ENCODE results near the gene CARMIL3.
"Not testable (repeated sequence)": the region's sequence is repeated elsewhere in the genome, so short reads cannot be mapped to it uniquely, and the experiment has no call there.

Gene CARMIL3

DNA sequence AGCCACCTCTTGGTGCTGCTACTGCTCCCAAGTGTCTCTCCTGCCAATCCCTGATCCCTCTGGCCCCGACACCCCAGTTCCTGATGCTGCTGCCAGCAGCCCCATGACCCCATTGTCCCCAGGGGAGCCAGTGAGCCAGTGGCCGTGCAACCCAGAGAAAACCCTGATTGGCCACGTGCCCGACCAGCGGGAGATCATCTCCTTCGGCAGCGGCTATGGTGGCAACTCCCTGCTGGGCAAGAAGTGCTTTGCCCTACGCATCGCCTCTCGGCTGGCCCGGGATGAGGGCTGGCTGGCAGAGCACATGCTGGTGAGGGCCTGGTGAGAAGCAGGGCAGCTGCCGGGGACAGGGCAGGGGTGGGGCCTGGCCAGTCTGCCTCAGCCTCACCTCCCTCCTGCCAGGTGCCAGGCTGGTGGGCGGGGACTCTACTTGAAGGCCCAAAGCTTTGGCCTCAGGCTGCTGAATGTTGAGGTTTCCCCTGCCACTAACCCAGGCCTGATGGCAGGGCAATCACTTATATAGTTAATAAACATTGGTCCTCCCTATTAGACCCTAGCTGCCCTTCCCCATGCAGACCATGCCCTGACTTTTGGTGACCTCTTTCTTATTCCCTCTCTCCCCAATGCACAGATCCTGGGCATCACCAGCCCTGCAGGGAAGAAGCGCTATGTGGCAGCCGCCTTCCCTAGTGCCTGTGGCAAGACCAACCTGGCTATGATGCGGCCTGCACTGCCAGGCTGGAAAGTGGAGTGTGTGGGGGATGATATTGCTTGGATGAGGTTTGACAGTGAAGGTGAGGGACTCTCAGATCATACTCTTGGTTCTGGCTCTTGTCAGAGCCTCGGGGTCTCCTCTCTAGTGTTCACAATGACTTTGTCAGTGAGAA lies 47.4 kb downstream of the CARMIL3 start:
- no peak for DNase-seq

DNA sequence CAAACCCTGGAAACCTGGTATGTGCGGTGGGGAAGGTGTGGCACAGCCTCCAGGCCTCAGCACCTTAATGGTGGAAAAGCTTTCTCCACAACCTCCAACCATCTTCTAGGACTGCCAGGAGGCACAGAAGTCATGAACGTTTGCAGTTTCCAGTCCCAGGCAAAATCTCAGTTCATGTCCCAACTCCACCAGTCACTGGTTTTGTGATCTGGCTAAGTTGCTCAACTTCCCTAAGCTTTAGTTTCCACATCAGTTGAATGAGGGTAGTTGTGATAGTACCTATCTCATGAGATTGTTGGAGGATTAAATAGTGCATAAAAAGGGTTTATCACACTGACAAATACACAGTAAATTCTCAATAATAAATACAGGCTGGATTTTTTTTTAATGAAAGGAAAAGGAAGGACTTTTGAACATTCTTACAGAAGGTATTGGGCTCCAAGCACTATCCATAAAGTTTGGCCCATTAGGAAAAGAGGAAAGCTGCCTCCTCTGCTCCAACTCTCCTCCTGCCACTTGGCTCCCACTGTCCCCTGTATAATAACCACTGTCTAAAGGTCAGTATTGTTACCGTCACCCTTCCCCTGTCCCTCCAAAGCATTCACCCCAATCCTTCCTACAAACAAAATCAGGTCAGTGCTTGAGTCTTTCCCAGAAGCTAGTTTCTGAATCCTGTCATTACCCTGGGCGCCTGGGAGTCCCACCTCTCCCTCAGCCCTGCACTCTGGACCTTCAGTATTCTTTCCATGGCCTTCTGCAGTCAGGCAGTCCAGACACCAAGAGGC lies 48.6 kb downstream of the CARMIL3 start:
- no peak for DNase-seq

DNA sequence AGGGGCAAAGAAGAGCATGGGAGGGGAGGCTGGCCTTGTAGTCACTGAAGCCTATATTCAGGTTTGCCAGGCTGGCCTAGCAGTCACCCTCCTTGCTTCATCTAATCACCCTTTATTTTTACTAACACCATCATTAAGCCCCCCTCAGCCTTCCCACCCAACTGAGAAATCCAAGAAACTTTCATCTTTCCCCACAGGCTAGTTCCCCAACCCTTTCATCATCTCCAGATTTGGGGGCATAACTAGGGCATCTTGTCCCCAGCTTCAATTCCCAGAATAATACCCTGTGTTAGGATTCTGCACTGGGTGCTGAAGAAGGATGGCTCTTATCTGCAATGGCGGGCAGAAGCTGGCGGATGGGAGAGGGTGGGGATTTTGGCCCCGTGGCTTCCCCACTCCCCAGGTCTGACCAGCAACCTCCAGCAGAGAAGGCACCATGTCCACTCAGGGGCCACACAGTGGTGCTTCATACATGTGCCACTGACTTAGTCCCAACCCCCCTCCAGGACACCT lies 49.2 kb downstream of the CARMIL3 start:
- no peak for DNase-seq

GRCh38 chr14:24102357-24103048 lies 50.7 kb downstream of the CARMIL3 start:
- no peak for DNase-seq

- DNase-seq, result no peak
Observed at GRCh38 chr14:24103451-24103850, 51.6 kb downstream of the CARMIL3 start.

DNA sequence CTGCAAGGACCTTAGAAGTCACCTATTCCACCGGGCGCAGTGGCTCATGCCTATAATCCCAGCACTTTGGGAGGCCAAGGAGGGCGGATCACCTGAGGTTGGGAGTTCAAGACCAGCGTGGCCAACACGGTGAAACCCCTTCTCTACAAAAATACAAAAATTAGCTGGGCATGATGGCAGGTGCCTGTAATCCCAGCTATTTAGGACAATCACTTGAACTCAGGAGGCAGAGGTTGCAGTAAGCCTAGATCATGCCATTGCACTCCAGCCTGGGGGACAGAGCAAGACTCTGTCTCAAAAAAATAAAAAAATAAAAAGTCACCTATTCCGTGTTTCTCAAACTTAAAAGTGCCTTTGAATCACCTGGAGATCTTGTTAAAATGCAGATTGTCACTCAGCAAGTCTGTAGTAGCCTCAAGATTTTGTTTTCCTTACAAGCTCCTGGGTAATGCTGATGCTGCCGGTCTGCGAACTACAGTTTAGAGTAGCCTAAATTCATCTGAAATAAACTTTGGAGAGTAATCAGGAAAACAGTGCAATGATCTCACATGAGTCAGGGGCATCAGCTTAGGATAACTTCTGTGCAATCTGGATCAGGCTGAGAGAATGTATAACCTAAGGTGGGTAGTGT lies 53.9 kb downstream of the CARMIL3 start:
- not testable (repeated sequence) for DNase-seq

- DNase-seq, result no peak
Observed at GRCh38 chr14:24106672-24107271, 55.0 kb downstream of the CARMIL3 start.

DNA sequence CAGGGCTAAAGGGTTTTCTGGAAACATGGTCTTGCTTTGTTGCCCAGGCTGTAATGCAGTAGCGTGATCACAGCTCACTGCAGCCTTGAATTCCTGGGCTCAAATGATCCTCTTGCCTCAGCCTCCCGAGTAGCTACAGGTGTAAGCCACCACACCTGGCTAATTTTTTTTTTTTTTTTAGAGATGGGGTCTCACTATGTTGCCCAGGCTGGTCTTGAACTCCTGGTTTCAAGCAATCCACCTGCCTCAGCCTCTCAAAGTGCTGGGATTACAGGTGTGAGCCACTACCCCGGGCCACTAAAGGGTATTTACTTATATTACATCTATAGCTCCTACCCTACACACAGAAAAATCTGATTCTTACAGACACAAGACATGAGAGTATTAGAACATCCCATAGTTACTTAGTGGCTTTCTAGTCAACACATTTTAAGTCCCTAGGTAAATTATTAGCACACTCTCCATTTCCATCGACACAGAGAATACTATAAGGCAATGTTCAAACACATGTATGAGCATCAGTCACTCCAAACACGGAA lies 56.6 kb downstream of the CARMIL3 start:
- no peak for DNase-seq

- DNase-seq, result no peak
Observed at GRCh38 chr14:24110060-24110459, 58.3 kb downstream of the CARMIL3 start.

DNA sequence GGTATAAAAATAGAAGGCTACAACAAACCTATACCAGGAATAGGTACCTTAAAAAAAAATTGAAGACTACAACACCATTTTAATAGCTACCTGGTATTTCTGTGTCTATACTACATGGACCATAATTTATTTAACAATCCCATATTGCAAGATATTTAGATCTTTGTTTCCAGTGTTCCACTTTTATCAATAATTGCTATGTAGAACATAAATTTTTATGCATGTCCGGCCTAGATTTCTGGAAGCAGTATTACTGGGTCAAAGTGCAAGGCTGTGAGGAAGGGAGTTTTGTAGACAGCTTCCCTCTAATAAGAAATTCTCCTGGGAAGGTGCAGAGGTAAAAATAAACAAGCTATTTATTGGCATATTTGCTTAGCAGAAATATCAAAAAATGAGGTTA lies 58.7 kb downstream of the CARMIL3 start:
- no peak for DNase-seq

- DNase-seq, result no peak
Observed at GRCh38 chr14:24113379-24113800, 61.6 kb downstream of the CARMIL3 start.

- DNase-seq, result peak; percentile 93
Observed at GRCh38 chr14:24113801-24114531, 62.2 kb downstream of the CARMIL3 start.

DNA sequence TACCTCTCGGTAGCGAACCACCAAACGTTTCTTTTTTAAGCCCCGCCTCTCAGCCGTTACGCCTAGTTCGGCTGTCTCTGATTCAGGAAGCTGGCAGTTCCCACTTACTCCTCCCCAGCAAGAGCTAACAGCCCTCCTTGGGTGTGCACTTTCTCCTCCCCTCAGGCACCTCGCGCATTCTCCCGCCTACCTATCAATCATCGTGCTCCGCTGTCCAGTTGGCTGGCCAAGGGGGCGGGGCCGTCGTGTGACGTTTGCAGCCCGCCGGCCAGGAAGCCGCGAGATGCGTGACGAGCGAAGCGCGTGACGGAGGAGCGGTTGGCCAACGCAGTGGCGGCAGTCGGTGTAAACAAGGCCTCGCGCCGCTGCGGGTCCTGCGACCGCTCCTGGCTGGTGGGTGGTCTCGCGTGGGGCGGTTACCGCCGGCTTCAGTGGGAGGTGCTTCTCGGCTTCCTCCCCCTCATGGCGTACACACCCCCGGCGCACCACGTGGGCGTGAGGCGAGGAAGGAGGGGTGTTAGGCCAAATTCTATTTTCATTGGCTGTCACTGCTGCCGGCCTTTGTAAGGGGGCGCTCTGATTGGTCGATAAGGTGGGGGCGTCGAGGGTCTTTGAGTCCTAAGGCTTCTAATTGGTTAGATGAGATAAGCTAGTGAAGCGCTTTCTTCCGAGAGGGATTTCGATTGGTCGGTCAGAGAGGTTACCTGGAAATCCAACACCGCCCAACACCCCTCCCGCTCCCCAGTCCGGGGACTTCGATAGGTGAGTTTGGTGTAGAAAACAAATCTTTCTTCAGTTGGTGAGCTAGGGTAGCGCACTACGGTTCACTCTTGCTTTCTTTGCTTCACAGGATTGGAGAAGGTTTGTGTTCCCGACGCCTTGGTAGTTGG lies 63.0 kb downstream of the CARMIL3 start, which contains the start of the genes DCAF11 and NRL:
Gene DCAF11 (plus strand): TSS at position 246 of the 890 bp plus-strand sequence. CDS start 818 bp downstream, outside the sequence.
Gene NRL (minus strand): TSS at position 418 of the 890 bp plus-strand sequence. CDS start 32,101 bp downstream, outside the sequence.
- peak; percentile 100 for DNase-seq

DNA sequence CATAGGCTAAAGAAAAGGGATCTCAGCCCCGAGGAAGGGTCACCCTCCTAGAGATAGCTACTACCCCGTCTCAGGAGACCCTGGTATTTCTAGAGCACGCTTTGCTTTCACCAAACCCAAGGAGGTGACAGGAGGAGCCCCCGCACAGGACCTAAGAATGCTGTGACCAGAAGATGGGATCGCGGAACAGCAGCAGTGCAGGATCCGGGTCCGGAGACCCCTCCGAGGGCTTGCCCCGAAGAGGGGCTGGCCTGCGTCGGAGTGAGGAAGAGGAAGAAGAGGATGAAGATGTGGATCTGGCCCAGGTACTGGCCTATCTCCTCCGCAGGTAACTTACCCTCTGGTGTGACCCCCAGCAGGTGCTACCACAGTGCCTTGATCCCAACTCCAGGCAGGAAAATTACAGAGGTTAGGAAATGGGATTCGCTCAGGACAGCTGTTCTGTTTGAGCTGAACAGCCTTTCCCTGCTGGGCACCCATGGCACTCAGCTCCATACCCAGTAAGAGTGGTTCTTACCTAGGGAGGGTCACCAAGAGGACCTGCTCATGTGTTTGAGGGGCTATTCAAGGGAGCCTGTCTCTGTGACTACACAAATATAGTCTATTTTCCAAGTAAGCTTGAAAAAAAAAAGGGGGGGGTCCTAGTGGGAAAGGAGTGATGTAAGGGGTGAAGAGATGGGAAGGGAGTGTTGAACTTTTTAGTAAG lies 63.8 kb downstream of the CARMIL3 start:
- no peak for DNase-seq

DNA sequence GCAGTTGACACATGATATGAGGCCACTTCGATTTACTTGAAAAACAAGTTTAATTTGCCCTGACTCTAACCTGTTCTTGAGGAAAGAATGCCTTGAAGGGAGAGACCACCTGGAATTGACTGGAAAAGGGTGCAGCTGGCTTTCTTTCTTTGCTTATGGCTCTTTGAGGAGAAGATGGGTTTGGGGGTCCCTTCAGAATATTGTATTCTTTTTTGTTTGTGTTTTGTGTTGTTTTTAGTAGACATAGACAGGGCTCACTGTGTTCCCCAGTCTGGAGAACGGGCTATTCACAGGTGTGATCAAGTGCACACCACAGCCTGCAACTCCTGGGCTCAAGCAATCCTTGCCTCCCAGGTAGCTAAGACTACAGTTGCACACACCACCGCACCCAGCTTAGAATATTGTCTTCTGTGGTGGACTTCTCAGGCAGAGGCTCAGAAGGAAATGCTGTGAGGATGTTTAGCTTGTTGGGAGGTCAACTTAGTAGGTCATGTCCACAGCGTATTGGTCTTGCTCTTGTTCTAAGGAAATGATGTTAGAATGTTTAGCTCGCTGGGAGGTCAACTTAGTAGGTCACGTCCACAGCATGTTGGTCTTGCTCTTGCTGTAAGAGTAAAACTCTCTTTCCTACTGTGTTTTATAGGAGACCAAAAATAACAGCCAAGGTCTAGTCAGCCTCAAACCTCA lies 64.5 kb downstream of the CARMIL3 start:
- no peak for DNase-seq

DNA sequence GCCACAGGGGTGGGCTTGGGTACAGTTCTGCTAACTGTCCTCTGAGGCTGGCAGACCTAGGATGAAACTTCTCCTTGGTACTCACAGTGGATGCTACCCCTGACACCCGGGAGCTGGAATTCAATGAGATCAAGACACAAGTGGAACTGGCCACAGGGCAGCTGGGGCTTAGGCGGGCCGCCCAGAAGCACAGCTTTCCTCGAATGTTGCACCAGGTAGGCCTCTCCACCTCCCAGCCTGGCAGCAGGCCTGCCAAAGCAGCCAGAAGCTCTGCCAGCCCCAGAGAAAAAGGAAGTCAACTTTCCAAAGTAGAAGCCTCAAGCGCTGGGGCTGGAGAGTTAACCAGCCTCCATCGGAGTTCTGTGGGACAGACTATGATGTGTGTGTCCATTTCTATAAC lies 65.4 kb downstream of the CARMIL3 start:
- DNase-seq, result no peak
